GM21723 (cell line): ENCODE measurements around the gene M1AP.

Experiments
- ATAC-seq: cut with Tn5 transposase; IDR thresholded peaks from one replicate; pipeline ENCODE4 v1.9.1; 2021; ENCODE audit warnings: mild to moderate bottlenecking, moderate library complexity; ENCODE audit not compliant: unreplicated experiment

The M1AP gene

DNA sequence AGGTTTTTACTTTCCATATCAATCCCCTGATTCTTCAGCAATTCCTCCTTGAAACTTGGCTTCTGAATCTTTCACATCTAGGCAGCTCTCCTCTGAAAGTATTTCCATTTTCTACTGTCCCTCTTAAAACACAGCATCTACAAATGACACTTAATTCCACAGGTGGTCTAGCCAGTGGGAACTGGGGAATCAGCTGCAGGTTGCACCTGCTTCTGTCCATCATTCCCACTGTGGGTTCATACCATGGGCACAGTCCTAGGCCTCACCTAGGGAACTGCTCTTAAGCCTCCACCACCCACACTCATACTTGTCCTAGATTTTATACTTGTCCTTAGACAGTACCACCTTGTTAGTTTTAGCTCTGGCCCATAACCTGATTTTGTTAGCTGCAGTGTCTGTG, 96.6 kb downstream of the M1AP start:
- no peak for ATAC-seq

DNA sequence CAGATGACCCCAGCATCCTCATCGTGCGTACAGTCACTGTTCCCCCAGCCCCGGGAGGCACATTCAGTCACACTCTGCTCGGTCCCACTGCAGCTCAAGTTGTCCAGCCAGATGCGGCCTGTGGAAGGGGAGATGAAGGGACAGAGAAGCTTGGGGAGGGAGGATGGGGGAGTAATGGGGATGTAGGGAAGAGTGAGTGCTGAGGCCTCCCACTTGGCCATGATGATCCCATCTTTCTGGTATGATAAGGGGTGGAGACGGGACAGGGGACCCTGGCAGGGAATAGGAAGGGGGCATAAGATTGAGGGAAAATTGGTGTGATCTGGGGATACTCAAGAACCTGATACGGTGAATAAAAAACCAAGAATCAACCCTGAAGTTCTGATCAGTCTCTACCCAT, 97.9 kb downstream of the M1AP start:
- ATAC-seq, result no peak

DNA sequence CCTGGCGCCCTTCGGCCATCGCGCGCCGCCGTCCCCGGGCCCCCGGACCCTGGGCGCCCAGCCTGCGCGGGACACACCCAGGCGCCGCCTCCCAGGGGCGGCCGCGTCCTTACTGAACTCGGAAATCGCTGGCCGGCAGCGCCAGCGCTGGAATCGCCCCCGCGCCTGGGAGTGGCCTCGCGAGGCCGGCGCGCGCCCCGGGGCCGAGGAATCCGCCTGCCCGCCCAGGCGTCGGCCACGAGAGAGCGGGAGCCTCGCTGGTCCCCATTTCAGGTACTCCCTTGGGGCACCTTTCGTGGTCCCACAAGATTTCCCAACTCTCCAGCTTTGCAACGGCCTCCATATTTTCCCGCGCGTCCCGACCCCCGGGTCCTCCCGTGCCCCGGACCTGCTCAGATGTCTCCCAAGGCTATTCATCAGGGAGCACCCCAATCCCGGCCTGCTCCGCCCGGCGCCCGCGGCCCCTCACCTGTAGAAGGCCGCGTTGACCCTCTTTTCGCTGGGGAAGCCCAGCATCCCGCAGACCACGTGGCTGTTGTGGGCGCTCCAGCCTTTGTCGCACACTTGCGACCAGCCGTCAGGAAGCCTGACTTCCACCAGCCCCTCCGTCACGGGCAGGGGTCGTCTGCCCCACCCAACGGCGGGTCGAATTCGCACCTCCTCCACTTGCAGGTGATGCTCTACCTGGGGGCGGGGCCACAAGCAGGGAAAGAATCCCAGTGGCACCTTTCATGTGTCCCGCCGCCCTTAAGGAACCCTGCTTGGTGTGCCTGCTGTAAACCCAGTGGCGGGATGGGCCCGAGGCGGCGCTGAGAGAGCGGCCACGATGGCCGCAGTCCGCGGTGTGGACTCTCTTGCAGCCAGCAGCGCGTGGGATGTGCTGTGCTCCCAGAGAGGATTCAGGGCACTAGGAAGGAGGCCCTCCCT, 99.0 kb downstream of the M1AP start:
- ATAC-seq, result no peak

DNA sequence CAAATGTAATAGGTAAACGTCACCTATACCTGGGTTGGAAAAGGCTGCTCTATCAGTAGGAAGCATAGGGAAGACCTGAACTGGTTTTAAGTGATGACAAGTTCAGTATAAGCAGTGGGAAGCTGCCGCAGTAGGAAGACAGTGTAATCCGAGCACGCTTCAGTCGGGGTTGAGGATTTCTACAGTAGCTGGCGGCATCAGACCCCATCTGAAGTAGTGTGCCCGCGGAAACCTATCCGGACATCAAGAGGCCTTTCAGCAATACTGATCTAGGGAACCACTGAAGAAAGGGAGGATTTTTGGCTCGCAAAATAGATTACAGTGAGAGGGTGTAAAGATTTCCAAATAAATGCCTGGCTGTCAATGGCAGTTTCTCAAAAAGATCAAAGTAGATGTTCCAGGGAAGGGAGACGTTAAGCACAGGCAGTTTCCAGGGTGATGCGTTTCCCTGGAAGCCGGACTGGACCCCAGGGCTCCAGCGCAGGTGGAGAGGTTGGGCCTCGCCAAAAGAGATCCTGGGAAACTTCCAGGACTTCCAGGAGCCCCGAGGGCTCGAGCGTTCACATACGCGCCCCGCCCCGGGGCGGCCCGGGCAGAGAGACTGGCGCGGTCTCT, 99.7 kb downstream of the M1AP start:
- no peak for ATAC-seq

DNA sequence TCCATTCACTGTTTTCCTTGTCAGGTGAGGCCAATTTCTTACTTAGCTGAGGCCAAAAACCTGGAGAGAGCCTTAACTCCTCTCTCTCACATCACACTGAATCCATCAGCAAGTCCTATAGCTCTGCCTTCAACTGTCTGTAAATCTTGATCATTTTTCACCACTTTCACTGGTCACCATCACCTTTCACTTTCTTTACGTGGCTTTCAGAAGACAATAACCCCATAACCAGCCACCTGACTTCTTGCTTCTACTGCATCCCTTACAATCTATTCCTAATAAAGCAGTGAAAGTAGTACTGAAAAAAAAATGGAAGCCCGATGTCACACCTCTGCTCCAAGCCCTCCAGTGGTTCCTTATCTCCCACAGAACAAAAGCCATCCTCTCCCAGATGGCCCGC, 102.1 kb downstream of the M1AP start:
- no peak for ATAC-seq

DNA sequence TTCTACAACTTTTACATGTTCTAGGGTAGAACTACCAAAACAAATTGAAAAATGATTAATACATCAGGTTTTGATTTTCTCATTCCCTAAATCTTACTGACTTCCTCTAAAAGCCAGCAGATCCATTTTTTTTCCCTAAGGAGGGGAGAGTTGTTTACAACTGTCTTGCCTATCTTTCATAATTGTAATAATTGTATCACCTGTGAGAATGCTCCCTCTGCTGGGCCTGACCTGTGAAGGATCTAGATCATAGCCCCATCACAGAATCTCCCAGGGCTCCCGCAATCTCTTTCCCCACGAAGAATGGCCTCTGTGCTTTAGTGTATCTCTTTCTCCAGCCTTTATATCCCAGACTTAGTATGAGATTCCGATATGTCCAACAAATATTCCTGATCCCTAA, 103.5 kb downstream of the M1AP start:
- ATAC-seq, result no peak

DNA sequence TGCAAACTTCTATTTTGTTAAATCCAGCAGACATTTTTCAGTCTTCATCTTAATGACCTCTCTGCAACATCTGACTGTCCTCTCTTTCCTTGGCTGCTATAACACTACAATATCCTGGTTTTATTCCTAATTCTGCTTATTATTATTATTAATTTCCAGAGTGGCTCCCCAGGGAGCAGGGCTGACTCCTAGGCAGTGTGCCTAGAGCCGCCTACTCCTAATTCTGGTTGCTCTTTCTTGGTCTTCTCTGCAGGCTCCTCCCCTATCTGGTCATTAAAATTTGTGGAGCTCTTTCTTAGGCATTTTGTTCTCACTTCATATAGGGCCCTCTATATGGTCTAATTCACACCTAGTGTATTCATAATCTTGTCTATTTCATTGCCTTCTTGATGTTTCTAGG, 105.2 kb downstream of the M1AP start:
- ATAC-seq, result no peak

DNA sequence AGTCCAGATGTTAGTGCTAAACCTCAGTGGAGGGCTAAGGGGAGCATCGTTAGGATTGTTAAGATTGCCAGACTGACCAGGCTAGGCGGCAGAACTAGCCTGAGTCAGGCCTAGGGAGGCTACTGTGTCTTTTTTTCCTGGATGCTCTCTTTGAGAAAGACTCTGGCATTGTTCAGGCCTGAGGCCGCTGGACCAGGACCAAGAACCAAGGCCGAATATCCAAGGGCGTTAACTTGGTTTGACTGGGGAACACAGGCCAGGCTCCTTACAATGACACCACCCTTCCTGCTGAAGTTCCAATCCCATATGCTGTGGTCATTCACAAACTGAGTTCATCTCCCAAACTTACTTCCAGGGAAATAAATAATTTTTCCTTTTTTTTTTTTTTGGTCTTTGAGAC, 107.8 kb downstream of the M1AP start:
- ATAC-seq, result no peak

DNA sequence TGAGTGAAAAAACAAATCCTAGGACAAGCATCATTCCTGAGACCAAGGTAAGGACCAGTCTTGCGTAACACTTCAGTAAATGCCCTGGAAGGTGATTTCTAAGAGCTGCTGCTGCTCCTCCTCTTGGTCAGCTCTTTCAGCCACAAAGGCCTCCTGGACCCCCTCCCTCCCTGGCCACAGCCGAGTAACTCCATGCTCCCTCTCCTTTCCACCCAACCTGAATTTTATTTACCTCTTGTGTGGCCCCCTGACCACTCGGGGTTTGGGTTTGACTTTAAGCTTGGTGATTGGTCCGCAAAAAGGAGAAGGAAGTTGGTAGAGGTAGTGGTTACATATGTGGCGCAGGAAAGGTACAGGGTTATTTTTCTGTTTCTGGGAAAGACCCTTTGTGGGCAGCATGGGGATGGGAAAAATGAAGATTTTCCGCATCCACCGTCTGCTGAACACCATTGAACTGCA, 109.2 kb downstream of the M1AP start:
- no peak for ATAC-seq

DNA sequence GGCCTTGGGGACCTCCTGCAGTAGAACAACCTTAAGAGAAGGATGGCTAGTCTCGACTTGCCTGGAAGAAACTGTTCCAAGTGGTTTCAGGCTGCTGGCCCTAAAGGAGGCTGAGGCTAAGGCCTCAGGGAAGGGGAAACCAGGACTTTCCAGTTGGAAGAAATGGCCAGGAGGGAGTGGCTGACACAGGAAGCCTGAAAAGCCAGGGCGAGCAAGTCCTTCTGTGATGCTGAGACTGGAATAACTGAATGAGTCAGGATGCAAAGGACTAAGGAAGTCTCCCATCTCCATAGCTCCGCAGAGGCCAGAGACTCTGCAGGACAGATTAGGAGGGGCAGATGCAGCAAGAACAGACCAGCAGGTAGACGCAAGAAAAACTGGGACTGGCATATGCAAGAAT, 111.0 kb downstream of the M1AP start:
- ATAC-seq, result no peak

DNA sequence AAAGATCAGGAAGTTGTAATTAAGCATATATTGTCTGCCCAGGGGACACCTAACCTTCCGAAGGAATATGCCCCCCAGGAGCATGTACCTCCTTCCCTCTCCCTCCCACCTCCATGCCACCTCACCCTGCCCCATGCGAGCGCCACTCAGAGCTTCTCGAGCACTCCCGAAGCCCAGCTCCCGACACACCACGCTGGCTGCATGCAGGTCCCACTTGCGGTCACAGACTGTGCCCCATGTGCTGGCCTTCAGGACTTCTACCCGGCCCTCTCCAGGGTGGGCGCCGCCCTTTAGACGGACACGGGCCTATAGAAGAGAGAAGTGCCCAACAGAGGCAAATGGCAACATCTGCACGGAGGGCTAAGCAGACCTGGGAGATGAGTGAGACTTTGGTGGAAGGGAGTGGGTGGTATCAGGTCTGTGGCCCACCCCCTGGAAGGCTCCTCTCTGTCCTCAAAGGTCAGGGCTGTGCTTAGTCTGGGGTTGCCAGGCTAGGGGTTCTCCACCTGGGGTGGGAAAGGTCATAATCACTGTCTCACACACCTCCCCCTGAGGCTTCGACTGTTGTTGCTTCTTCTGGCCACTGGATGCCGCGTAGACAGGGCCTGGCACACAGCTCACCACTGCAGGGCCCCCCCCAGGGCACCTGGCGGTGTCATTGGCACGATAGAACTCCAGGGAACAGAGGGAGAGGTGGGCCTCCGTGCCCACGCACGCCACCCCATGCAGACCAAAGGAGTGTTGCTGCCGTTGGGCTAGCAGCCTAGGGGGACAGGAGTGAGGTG, 111.8 kb downstream of the M1AP start:
- no peak for ATAC-seq

DNA sequence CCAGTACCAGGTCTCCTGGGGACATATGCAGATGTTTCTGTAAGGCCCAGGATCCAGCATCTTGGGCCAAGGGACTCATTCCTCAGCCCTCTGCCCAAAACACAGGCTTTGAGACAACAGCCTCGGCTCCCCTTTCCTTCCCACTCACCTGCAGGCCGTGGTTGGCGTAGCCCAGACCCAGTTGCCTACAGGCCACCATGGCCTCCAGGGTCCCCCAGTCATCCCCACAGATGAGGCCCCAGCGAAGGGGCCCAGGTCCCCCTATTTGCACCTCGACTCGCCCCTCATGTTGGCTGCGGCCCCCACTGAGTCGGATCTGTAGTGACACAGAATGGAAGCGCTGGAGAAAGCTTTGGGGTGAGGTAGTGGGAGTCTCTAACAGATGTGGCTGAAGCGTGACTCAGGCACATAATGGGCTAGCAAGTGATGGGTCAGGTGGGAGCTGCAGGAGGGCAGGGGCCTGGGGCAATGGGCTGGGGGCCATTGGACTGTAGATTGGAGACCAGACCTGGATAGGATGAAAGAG, 112.6 kb downstream of the M1AP start:
- no peak for ATAC-seq

DNA sequence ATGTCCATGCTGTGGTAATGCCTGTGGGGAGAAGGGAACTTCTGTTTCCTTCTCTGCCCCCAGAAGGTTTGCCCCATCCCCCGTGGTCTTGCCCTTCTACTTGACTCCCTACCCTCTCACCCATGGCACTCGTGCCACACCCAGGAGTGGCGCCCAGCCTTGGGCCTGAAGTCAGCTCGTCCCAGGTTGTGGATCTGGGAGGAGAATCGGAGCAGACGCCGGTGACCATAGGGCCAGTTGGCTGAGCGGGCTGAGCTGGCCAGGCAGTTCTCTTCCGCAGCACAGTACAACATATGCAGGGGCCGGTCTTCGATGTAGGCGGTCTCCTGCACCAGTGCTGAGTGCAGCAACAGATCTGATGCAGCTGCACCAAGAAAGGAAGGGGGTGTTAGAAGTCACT, 113.7 kb downstream of the M1AP start:
- ATAC-seq, result no peak

DNA sequence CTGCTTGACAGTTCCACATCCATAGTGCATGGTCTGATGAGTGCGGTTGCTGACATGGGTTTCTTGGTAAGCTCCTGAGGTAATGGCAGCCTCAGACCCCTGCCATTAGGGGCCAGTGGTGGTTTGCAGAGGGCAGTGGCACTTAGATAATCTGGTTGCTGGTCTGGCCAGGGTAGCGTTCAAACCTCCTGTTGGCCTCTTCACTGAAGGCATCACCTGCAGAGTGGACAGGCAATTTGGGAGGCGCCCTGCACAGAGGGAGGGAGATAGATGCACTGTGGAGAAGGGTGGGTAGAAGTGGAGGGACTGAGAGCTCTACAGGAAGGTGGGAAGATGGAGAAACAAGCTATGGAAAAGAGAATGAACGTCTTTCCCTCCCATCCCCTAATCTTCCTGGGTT, 114.7 kb downstream of the M1AP start:
- no peak for ATAC-seq

DNA sequence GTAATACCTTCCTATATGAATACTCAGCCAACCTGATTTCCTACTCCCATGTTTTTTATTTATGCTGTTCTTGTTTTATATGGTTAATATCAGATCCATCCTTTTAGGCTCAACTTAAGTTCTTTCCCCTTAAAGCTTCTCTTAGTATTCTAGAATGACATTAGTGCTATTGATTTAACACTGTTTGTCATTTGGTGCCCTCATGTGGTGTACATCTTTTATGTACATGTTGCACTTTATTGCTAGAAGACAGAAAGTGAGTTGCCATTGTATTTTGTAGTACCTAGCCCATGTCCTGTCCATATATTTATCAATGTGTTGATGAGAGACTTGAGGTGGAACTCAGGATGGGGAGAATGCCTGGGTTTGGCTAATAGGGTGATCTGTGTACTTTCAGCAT, 115.9 kb downstream of the M1AP start:
- no peak for ATAC-seq

DNA sequence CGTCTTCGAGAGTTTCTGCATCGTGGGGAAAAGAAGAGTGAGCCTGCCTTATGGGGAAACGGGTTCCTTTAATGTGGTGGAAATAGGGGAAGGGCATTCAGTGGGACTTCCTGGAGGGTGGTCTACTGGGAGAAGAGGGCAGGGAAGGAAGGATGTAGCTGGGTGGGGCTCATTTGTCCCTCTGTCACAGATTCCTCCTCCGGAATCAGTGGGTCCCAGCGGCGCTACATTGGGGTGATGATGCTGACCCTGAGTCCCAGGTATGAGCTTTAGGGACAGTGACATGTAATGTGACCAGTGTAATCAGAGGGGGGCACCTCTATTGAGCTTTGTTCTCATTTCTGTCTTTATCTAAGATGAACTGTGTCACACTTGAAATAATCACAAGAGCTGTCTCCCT, 116.5 kb downstream of the M1AP start:
- ATAC-seq, result no peak

DNA sequence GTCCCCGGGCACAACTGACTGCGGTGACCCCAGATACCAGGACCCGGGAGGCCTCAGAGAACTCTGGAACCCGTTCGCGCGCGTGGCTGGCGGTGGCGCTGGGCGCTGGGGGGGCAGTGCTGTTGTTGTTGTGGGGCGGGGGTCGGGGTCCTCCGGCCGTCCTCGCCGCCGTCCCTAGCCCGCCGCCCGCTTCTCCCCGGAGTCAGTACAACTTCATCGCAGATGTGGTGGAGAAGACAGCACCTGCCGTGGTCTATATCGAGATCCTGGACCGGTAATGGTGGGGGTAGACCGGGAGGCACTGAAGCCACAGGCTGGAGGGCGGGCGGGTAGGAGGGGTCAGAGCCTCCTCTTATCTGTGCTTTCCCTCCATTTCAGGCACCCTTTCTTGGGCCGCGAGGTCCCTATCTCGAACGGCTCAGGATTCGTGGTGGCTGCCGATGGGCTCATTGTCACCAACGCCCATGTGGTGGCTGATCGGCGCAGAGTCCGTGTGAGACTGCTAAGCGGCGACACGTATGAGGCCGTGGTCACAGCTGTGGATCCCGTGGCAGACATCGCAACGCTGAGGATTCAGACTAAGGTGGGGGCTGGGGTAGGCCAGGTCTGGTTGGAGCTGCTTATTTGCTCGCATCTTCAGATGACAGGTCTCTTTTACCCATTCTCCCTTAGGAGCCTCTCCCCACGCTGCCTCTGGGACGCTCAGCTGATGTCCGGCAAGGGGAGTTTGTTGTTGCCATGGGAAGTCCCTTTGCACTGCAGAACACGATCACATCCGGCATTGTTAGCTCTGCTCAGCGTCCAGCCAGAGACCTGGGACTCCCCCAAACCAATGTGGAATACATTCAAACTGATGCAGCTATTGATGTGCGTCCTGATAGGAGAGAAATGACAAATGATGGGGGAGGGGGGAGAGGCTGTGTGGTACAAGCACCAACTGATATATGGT, 117.6 kb downstream of the M1AP start:
- peak; percentile 29 for ATAC-seq

DNA sequence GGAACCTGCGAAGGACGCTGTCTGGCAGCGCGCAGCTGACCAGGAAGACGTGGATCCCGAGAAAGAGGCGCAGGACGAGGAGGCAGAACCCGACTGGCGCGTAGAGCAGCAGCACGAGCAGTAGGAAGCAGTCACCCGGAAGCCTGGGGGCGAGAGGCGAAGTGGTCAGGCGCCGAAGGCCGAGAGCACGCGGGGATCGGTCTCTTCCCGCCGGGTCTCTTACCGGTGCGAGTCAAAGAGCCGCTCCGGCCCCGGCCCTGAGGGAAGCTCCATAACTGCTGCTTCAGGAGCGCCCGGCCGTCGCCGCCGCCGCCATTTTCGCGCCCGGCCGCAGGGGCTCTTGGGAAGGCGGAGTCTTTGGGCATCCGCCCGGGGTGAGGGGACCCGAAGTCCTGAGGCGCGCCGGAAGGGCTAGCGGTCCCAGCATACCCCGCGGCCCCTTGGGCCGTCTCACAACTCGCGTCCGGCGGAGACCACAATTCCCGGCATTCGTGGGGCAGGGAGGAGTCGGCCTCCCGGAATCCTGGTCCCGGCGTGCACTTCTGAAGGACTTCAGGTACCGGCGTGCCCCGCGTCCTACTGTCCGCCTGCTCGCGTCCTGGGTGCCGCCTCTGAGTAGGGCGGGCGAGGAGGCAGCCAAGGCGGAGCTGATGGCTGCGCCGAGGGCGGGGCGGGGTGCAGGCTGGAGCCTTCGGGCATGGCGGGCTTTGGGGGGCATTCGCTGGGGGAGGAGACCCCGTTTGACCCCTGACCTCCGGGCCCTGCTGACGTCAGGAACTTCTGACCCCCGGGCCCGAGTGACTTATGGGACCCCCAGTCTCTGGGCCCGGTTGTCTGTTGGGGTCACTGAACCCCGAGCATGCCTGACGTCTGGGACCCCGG, 118.5 kb downstream of the M1AP start, which contains the start of the genes AUP1 and HTRA2:
AUP1 (minus strand) TSS at position 350 of the 882 bp plus-strand sequence; CDS start at position 273, 77 bp downstream.
HTRA2 (plus strand) TSS at position 577 of the 882 bp plus-strand sequence; CDS start at position 651, 74 bp downstream.
- peak; percentile 81 for ATAC-seq
